K562 (cell line): Measurements from ENCODE around the gene MYO1H. TPM values are rescaled to one million over a fixed set of nuclear protein-coding genes. Genes with fewer than 3 reads are reported as not detected.

ENCODE experiments used
- ATAC-seq: fragments of 200-7000 bp; cut with Tn5 transposase; 3 replicates; pipeline ENCODE4 v1.9.1; 2020; ENCODE audit warnings: moderate library complexity
- BruUV-seq: library from RNA; stranded (reverse); fragments of 400-500 nt; replicated peaks from 2 replicates; lab custom pipeline; 2021; lab: Mats Ljungman, UMichigan
- CTCF ChIA-PET: fragments of 300-600 bp; formaldehyde crosslinking; extraction: SDS; loops from one replicate; lab custom pipeline; 2021; ENCODE audit warnings: low intra/inter-chr PET ratio; lab: Yijun Ruan, JAX
- POLR2A ChIA-PET: fragments of 300-600, 350-650 bp; sonication (Branson Sonifier 250); formaldehyde crosslinking; extraction: SDS; loops from one replicate; lab custom pipeline; 2021; ENCODE audit warnings: antibody characterized with exemption, inconsistent platforms; lab: Yijun Ruan, JAX
- DNase-seq, 4 experiments: peaks; one replicate each; pipeline versions ENCODE4 v3.0.0 to v3.0.0-alpha.2; 2011 to 2018; ENCODE audit warnings: low spot score in 3 of 4, mixed read lengths in 3 of 4; ENCODE audit errors: extremely low read depth in 1 of 4
- FAIRE-seq: peaks from 2 replicates; lab custom pipeline; 2011; peaks lifted over from hg19 to GRCh38; lab: Jason Lieb, UNC
- H2AFZ ChIP-seq: 2 replicates; pipeline ENCODE4 v1.6.0; 2011; ENCODE audit warnings: low read depth, low read length, control low read depth, inconsistent platforms
- H3K27ac ChIP-seq: fragments of 200-600 bp; 3 replicates; pipeline ENCODE4 v1.8.0; 2011; ENCODE audit warnings: low read depth, mild to moderate bottlenecking, control low read depth, inconsistent platforms, low read length, moderate library complexity, mixed read lengths; ENCODE audit errors: extremely low read depth
- H3K27me3 ChIP-seq, 2 experiments: fragments of 300-600 bp in 1 of 2; 2 replicates in 1 of 2; 3 replicates in 1 of 2; pipeline versions ENCODE4 v1.6.0 to v1.8.0; 2011; ENCODE audit warnings: inconsistent platforms in 2 of 2, low read length in 2 of 2, mild to moderate bottlenecking in 1 of 2, mixed read lengths in 1 of 2, moderate library complexity in 1 of 2; ENCODE audit not compliant: control insufficient read depth in 2 of 2, insufficient read depth in 2 of 2
- H3K36me3 ChIP-seq: fragments of 300-600 bp; 3 replicates; pipeline ENCODE4 v1.8.0; 2011; ENCODE audit warnings: mild to moderate bottlenecking, low read length, inconsistent platforms; ENCODE audit not compliant: control insufficient read depth, insufficient read depth
- H3K4me1 ChIP-seq, 2 experiments: fragments of 200-600 bp in 1 of 2; replicated peaks in 1 of 2; 2 replicates in 1 of 2; 3 replicates in 1 of 2; pipeline versions ENCODE4 v1.5.1 to v1.8.0; 2011; ENCODE audit warnings: inconsistent platforms in 2 of 2, low read length in 2 of 2, mild to moderate bottlenecking in 1 of 2, mixed read lengths in 1 of 2, moderate library complexity in 1 of 2; ENCODE audit not compliant: control insufficient read depth in 2 of 2, insufficient read depth in 2 of 2
- H3K4me2 ChIP-seq: 2 replicates; pipeline ENCODE4 v1.6.1; 2011; ENCODE audit warnings: low read length, control low read depth, inconsistent platforms, mixed read lengths; ENCODE audit not compliant: insufficient read depth
- H3K4me3 ChIP-seq: fragments of 200-600 bp; sonication (generic), shearing (Covaris generic); 2 replicates; pipeline ENCODE4 v1.5.1; 2016; ENCODE audit warnings: control low read depth, inconsistent platforms
- H3K79me2 ChIP-seq: fragments of 200-600 bp; 3 replicates; pipeline ENCODE4 v1.8.0; 2011; ENCODE audit warnings: low read length, inconsistent platforms; ENCODE audit not compliant: control insufficient read depth, insufficient read depth
- H3K9ac ChIP-seq, 2 experiments: 2 replicates each; pipeline versions ENCODE4 v1.6.0 to v1.6.1; 2011; ENCODE audit warnings: low read depth in 2 of 2, low read length in 2 of 2, control low read depth in 1 of 2, inconsistent platforms in 1 of 2, mild to moderate bottlenecking in 1 of 2, mixed read lengths in 1 of 2; ENCODE audit not compliant: insufficient read depth in 1 of 2
- H3K9me1 ChIP-seq: one replicate; pipeline ENCODE4 v1.6.0; 2011; ENCODE audit warnings: inconsistent platforms, mild to moderate bottlenecking, low read length, moderate library complexity; ENCODE audit not compliant: control insufficient read depth, insufficient read depth
- H3K9me3 ChIP-seq: replicated peaks from 2 replicates; pipeline ENCODE4 v1.5.1; 2011; ENCODE audit warnings: low read depth, low read length, inconsistent platforms; ENCODE audit not compliant: control insufficient read depth, insufficient read depth
- H4K20me1 ChIP-seq: replicated peaks from 2 replicates; pipeline ENCODE4 v1.6.1; 2011; ENCODE audit warnings: low read length, inconsistent platforms, mixed read lengths; ENCODE audit not compliant: control insufficient read depth, insufficient read depth
- BACH1 ChIP-seq: fragments of 200-800 bp; sonication (Bioruptor generic); IDR thresholded peaks from 2 replicates; pipeline ENCODE4 v1.6.1; 2016; ENCODE audit warnings: missing genetic modification characterization, missing compliant biosample characterization
- CHD7 ChIP-seq: fragments of 200-600 bp; sonication (generic); IDR thresholded peaks from one replicate; pipeline ENCODE4 v1.6.1; 2012; ENCODE audit warnings: mild to moderate bottlenecking, low read depth, low read length, inconsistent platforms
- FOXA1 ChIP-seq: fragments of 450-650 bp; IDR thresholded peaks from 2 replicates; pipeline ENCODE4 v1.6.1; 2016; ENCODE audit warnings: mild to moderate bottlenecking, borderline replicate concordance
- PTRF ChIP-seq: fragments of 450-650 bp; IDR thresholded peaks from 2 replicates; pipeline ENCODE4 v1.6.1; 2016; ENCODE audit warnings: mild to moderate bottlenecking, missing genetic modification characterization, missing compliant biosample characterization
- SRSF9 ChIP-seq: fragments of 200-400 bp; formaldehyde crosslinking; IDR thresholded peaks from 2 replicates; pipeline ENCODE4 v1.6.1; 2017; ENCODE audit warnings: low read depth, low read length, borderline replicate concordance
- VEZF1 ChIP-seq: fragments of 200-800 bp; sonication (Bioruptor generic); IDR thresholded peaks from 2 replicates; pipeline ENCODE4 v1.6.1; 2017; ENCODE audit warnings: missing genetic modification characterization, missing compliant biosample characterization
- ZNF140 ChIP-seq: fragments of 250-450 bp; sonication (Bioruptor Pico); IDR thresholded peaks from 2 replicates; pipeline ENCODE4 v1.8.0; 2021; ENCODE audit warnings: moderate library complexity, mild to moderate bottlenecking, inconsistent platforms
- WGBS: fragments of 100-300 bp; shearing (Covaris generic); methylation state at CpG from one replicate; pipeline ENCODE4 v1.1.6; 2016; ENCODE audit warnings: low coverage, mixed read lengths; ENCODE audit not compliant: insufficient coverage; ENCODE audit errors: missing lambda C conversion rate; 5-methylcytosine and 5-hydroxymethylcytosine counted together
- in situ Hi-C: fragments of 300-500 bp; cut with MboI; formaldehyde crosslinking; loops from 4 replicates; pipeline ENCODE4 v1.15.0; 2018; ENCODE audit warnings: inconsistent platforms, mixed read lengths
- intact Hi-C: fragments of 100-400 bp; cut with micrococcal nuclease; formaldehyde crosslinking; loops from 2 replicates; pipeline ENCODE4 v1.14.2; 2022
- polyA plus RNA-seq, 8 experiments: library from polyadenylated mRNA; depleted of rRNA in 4 of 8; stranded (reverse) in 5 of 8; unstranded in 3 of 8; fragments of >200 nt; fragmentation: Nextera tagmentation in 2 of 8; fragmentation: Illumina TruSeq in 1 of 8; extraction: Ambion mirVana in 2 of 8; extraction: Trizol in 1 of 8; gene quantifications; 2 replicates each; pipeline versions ENCODE4 v1.2.1 to v1.2.3, GENCODE V29; 2011 to 2014; ENCODE audit warnings: inconsistent platforms in 1 of 8, missing spikeins in 1 of 8
- total RNA-seq, 7 experiments: library from RNA; depleted of rRNA in 6 of 7; stranded (reverse); fragments of >200 nt in 6 of 7; fragmentation: Illumina TruSeq in 2 of 7; extraction: Trizol in 2 of 7; gene quantifications; 2 replicates each; pipeline versions ENCODE4 v1.2.1 to v1.2.3, GENCODE V29; 2011 to 2021; ENCODE audit warnings: low replicate concordance in 1 of 7

Gene MYO1H
- total and polyA plus RNA-seq, 9 of the 15 experiments (the other 6 are each of a cell fraction or from before 2014, with no cell fraction given): not detected

- H3K9me3 ChIP-seq: no peaks in the 10 kb centered on the region
- FAIRE-seq (no peak), ATAC-seq (no peak), DNase-seq (no peak)
- no peak overlapping the region for H3K9ac ChIP-seq
- TF ChIP-seq FOXA1 (no peak), BACH1 (tag) (no peak), PTRF (tag) (no peak), SRSF9 (no peak), CHD7 (no peak), ZNF140 (CRISPR knock-in tag) (no peak), VEZF1 (CRISPR knock-in tag) (no peak)
- H3K4me2 ChIP-seq: no peak overlapping the region
- no peaks in the 10 kb centered on the region for H3K79me2 ChIP-seq
- POLR2A ChIA-PET: interaction anchor here (0.9 kb wide), 1 partner anchor 34 kb away, joined by 3 read pairs; no protein-coding TSS in a partner anchor
- no peak overlapping the region for H2AFZ ChIP-seq
- WGBS: 14% methylated on average over 6 of the region's 6 CpGs
- H3K9me1 ChIP-seq: no peaks in the 10 kb centered on the region
- no peak overlapping the region for H3K4me3 ChIP-seq
- H3K36me3 ChIP-seq: no peaks in the 10 kb centered on the region
- no TSS peak for BruUV-seq
- H3K27me3 ChIP-seq: peaks cover 21 to 28% of the 10 kb centered on the region in 2 experiments; a peak in 4 of 5 replicates
- no peaks in the 10 kb centered on the region for H4K20me1 ChIP-seq
- no peak overlapping the region for H3K27ac ChIP-seq
- intact Hi-C loops (no loop called here), in situ Hi-C loops (no loop called here)
- no peaks in the 10 kb centered on the region; a peak in 1 of 5 replicates for H3K4me1 ChIP-seq
- CTCF ChIA-PET: no interaction called here
Observed at GRCh38 chr12:109439181-109439580, 91.5 kb downstream of the MYO1H start.
